ENCODE measurements around the gene PBOV1. TPM values are rescaled to one million over a fixed set of nuclear protein-coding genes. Genes with fewer than 3 reads are reported as not detected.

Gene PBOV1
- total RNA-seq, 1 experiment from 2014 or later, result not detected

DNA sequence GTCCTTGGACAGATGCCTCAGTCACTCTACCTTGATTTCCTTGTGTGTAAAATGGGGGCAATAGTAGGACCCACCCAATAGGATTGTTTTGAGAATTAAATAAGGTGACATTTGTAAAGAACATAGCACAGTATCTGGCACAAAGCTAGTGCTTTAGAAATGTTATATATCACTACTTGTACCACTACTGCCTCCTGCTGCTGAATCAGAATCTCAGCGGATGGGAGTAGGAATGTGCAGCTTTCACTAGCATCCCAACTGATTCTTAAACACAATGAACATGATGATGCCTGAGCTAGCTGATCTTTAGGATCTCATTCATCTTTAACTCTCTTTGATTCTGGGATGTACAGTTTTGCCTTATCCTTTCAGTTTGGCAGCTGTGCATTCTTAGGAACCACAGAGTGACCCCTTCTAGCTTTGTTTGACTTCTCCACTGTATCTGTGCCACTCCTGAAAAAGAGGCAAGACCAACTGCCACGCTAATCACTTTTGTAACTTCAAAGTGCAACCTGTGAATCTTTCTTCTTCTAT lies 7.2 kb downstream of the PBOV1 start:
- Histone ChIP-seq H3K9me2 (ENCODE audit: insufficient read depth) (no peaks in the 10 kb centered on the region), H3K79me2 (ENCODE audit: insufficient read depth, low read length) (no peaks in the 10 kb centered on the region), H3K4me2 (ENCODE audit: low read length) (no peak overlapping the region), H3K9ac (ENCODE audit: low read length) (no peak overlapping the region), H3K27me3 (ENCODE audit: insufficient read depth, low read length) (no peaks in the 10 kb centered on the region), H3K9me3 (ENCODE audit: control insufficient read depth in 1 of 2, insufficient read depth in 1 of 2, low read depth in 1 of 2, low read length in 2 of 2) (no peaks in the 10 kb centered on the region), H3K27ac (ENCODE audit: low read depth, low read length) (no peak overlapping the region), H3K36me3 (ENCODE audit: control insufficient read depth in 1 of 2, insufficient read depth in 2 of 2, low read length in 2 of 2) (no peaks in the 10 kb centered on the region), H3K4me1 (ENCODE audit: control insufficient read depth in 1 of 2, insufficient read depth in 2 of 2, low read length in 2 of 2) (no peaks in the 10 kb centered on the region), H4K20me1 (ENCODE audit: insufficient read depth) (no peaks in the 10 kb centered on the region), H3K4me3 (replicated peaks in 1 of 2; ENCODE audit: low read depth in 1 of 2, low read length in 2 of 2) (no peak overlapping the region), H2AFZ (ENCODE audit: low read depth, low read length, poor library complexity, severe bottlenecking) (no peak overlapping the region)
- ChIA-PET POLR2A (no interaction called here), CTCF (interaction anchor here (0.9 to 1.1 kb wide), 2 partner anchors 13 to 95 kb away, joined by 3 read pairs; no protein-coding TSS in a partner anchor), RAD21 (ENCODE audit: low non-redundant PET in 1 of 2, low total read pairs in 2 of 2, uncharacterized antibody in 2 of 2, unreplicated experiment in 2 of 2) (no interaction called here)
- BruUV-seq (replicated peaks), result no TSS peak
- TF ChIP-seq EZH2 (IDR thresholded peaks at IDR 0.05), result no peak
- no peak for TF ChIP-seq SP1 (IDR thresholded peaks at IDR 0.05; ENCODE audit: low read depth)
- no peak for TF ChIP-seq EZH2phosphoT487 (IDR thresholded peaks at IDR 0.05; ENCODE audit: borderline replicate concordance)
- no peak for TF ChIP-seq POLR2AphosphoS5 (IDR thresholded peaks at IDR 0.05; ENCODE audit: low read depth, low read length)
- TF ChIP-seq ZNF274 (IDR thresholded peaks at IDR 0.05; ENCODE audit: low read depth, low read length), result no peak
- TF ChIP-seq SRF (IDR thresholded peaks at IDR 0.05; ENCODE audit: low read depth), result no peak
- TF ChIP-seq CTCF (IDR thresholded peaks at IDR 0.05 in 2 of 3, conservative IDR thresholded peaks at IDR 0.05 in 1 of 3; ENCODE audit: borderline replicate concordance in 1 of 3, insufficient read depth in 1 of 3, low read depth in 2 of 3, low read length in 2 of 3), result peak in 2 of 3 experiments; percentile 19 to 37; a peak in 2 of 6 replicates
- no peak for TF ChIP-seq YY1 (IDR thresholded peaks at IDR 0.05; ENCODE audit: extremely low read depth, insufficient replicate concordance, low read depth, low read length)
- TF ChIP-seq RAD21 (IDR thresholded peaks at IDR 0.05; ENCODE audit: low read depth), result peak; percentile 13; the same call in 1 of the 2 replicates
- no peak for DNase-seq (ENCODE audit: low read depth, low spot score)
- intact Hi-C loops (cut with micrococcal nuclease), result no loop called here
- no peak for ATAC-seq
